Hindlimb muscle (tissue), 1 donor: ENCODE measurements around the gene TES. TPM values are rescaled to one million over a fixed set of nuclear protein-coding genes. Genes with fewer than 3 reads are reported as not detected.

ENCODE experiments used
- DNase-seq: peaks from one replicate; pipeline ENCODE4 v3.0.0-alpha.2; 2013
- polyA plus RNA-seq: library from polyadenylated mRNA; unstranded; fragments of 120-200 nt; gene quantifications from one replicate; pipeline ENCODE4 v1.2.1, GENCODE V29; 2013; ENCODE audit not compliant: insufficient read length

The TES gene
- polyA plus RNA-seq, 1 donor = 13.1 TPM

DNA sequence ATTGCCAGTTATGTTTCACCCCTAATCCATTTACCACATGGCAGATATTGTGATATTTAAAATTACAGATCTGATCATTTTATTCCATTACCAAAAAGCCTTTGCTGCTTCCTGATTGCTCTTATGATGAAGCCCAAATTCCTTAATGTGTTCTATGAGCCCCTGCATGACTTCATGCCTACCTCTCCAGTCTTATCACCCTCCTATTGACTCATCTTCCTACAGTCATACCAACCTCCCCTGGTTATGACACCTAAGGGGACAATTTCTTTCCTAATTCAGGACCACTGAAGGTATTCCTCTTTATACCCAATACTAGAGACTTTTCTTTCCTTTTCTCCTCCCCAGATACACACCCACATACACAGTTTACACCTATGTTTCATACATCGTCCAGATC lies 36.0 kb downstream of the TES start:
- no peak for DNase-seq

DNA sequence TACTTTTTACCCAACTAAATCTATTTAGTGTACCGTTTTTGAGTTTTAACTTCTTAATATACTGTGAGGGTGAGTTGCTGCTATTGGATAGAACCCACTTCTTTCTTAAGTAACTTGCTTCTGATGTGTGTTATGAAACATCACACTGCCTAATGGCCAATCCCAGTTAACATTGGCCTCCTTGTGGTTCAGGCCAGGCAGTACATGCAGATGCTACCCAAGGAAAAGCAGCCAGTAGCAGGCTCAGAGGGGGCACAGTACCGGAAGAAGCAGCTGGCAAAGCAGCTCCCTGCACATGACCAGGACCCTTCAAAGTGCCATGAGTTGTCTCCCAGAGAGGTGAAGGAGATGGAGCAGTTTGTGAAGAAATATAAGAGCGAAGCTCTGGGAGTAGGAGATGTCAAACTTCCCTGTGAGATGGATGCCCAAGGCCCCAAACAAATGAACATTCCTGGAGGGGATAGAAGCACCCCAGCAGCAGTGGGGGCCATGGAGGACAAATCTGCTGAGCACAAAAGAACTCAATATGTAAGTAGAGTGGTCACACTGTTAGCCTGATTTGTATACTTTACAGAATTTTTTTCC lies 39.7 kb downstream of the TES start:
- DNase-seq = no peak

DNA sequence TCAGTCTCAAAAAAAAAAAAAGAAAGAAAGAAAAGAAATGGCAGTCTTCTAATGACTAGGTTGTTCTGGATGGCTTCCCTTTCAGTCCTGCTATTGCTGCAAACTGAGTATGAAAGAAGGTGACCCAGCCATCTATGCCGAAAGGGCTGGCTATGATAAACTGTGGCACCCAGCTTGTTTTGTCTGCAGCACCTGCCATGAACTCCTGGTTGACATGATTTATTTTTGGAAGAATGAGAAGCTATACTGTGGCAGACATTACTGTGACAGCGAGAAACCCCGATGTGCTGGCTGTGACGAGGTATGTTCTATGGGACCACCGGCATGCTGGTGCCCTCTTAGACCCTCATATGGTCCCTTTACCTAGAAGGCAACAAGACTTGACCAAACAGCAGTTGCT lies 41.3 kb downstream of the TES start:
- no peak for DNase-seq

GRCh38 chr7:116252249-116252648 lies 41.9 kb downstream of the TES start:
- DNase-seq = no peak

GRCh38 chr7:116257156-116257555 lies 46.8 kb downstream of the TES start:
- DNase-seq = no peak

DNA sequence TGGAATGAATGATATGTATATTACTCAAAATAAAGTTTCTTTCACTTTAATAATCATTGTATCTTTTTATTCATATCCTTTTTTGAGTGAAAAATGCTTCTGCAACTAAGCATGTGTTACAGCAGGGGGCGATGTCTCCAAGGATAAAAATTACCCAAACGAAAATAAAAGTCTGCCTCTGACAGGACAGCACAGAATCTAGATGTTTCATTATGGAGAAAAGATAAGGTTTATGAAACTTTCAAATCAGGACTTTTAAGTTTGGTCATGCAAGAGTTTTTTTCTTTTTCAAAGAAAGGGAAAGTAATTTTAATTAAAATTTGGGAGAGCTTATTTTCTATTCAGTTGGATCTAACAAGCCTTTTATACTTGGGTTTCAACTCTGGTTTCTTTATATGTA lies 48.4 kb downstream of the TES start:
- DNase-seq = peak; percentile 64

DNA sequence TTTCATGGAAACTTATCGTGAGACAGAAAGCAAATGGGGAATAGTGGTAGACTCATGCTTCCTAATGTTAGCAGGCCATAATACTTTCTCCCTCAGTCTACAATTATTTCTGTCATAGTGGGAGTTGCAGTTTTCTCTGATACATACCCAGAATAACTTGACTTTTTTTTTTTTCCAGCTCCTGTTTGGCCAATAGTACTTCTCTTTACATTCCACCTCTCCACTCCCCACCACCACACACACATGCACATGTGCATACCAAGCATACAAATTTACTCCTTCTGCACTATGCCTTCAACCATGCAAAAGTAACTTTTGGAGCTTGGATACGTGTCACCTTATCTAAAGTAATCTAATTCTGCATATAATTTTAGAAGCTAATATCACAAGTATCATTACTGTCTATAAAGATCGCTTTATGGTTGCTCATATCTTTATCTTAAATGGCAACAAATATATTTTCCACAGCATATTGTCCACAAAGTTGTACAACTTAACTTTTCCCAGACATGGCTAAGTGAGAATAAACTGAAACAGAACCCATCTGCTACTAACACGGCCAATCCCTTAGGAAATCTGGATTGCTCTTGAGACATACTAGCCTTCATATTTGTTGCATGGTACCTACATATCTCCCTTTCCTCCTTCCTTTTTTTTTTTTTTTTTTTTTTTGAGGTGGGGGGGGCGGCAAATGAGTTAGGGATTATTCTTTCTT lies 49.0 kb downstream of the TES start:
- no peak for DNase-seq

DNA sequence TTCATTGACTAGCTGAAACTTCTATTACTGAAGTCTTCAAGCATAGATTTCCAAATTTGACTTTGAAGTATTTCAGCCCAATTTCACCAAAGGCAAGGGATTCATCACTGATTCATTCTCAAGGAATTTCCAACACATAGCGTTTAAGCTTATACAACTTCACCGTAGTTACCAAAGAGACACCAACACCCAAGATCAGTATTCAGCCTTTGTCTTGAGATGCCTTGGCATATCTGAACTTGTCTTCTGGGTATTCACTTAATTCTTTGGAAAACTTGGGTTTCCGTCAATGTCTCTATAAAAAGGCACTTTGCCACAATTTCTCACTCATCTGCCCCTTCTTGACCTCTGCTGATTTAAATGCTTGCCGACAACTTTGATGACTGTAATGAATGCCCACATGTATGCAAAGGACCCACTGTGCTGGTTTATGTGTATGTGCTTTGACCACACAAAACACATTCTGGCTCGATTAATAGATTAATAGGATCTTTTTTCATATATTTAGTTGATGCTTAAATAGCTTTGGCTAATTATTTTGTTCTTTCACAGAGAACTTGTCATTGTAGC lies 49.6 kb downstream of the TES start:
- no peak for DNase-seq

DNA sequence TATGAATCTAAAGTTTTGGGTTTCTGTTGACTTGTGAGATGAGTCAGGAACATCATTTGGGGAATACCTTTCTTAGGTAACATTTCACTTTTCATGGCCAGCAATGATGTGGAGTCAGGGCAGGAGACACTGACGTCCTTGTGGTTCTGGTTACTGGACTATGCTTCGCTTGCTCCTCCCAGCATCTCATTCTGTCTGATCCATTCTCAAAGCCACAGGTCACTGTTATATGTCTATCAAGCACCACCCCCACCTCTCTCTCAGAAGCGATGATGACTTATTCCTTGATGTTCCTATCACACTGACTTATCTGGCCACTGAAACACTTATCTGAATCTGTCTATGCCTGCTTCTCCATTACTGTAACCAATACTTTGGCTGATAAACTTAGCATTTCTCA lies 51.6 kb downstream of the TES start:
- no peak for DNase-seq

DNA sequence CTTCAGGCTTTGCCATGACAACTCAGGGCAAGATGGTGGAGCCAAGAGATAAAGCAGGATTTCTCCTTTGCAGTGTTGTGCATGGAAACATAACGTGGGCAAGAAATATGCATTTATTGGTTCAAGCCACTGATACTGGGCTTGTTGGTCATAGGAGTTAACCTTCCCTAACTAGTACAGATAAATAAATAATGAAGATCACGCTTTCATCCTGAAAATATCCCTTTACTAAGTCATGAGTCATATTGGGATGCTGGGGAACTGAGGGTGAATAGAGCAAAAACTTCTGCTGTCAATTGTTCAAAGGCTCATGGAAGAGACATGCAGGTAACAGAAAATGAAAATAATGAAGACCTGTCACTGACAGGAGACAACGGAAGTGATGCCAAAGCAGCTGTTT lies 55.5 kb downstream of the TES start:
- DNase-seq = no peak

DNA sequence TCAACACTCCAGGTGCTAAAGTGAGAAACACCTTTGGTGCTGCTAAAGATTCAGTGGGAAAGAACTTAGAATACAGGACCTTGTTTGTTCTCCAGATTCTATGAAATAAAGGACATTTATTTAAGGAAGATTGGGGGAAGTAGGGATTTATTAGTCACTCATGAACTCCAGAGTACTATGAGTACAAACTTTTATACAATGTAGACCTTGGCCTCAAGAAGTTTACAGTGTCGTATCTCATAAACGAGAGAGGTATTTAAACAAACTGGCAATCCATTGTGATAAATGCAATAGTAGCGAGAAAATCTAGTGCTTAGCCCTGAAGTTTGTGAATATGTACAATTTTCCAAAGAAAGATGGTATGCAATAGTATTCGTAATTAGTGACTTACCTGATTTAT lies 59.1 kb downstream of the TES start:
- no peak for DNase-seq

DNA sequence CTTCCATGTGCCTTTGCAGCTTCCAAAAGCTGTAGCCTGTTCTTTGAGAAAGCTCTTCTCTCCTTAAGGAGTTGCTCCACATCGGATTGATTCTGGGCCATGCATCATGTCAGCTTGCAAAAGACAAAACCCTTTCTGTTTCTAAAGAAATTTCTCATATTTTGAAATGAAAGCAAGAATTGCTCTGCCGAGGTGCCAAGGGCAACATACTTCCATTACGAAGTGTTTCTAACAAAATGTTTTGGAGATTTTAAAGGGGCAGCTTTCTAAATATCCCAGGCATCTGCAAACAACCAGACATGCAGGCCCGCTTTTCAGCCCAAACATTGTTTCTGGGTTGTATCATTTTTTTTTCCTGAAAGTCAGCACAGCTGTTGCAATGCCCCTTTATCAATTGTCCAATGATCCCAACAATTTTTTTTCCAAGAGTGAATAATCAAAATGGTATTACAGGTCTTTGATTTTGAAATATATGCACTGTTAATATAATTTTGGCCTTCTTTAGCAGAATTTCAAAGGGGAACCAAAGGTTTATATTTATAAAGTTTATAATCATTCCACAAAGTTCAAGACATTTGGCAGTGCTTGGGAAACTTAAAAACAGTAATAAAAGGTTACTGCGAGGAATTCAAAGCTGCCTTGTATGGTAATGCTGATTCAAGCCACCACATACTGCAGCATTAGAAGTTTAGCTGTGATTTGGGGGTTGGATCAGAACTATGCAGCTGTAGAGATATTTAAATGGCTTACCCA lies 61.0 kb downstream of the TES start:
- DNase-seq = peak; percentile 12

GRCh38 chr7:116271963-116272886 lies 61.9 kb downstream of the TES start:
- DNase-seq = peak; percentile 74

DNA sequence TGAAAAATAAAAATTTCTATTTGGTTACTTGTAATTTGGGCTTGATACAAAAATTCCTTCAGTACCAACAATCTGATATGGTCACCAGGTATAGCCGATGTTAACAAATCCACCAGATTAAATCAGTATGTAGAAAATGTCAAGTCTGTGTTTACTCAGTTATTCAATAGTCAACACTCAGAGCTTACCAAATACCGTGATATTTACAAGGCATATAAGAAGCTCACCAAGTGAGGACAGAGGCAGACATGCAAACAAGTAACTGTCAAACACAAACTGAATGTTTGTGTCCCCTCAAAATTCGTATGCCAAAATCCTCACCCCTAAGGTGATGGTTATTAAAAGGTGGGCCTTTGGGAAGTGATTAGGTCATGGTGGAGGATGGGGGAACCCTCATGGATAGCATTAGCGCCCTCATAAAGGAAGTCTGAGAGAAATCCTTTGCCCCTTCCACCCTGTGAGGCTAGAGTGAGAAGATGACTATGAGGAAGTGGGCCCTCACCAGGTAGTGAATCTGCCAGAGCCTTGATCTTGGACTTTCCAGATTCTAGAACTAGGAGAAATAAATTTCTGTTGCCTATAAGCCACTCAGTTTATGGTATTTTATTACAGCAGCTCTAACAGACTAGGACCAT lies 63.1 kb downstream of the TES start:
- DNase-seq = no peak

GRCh38 chr7:116273918-116274301 lies 63.6 kb downstream of the TES start:
- no peak for DNase-seq

DNA sequence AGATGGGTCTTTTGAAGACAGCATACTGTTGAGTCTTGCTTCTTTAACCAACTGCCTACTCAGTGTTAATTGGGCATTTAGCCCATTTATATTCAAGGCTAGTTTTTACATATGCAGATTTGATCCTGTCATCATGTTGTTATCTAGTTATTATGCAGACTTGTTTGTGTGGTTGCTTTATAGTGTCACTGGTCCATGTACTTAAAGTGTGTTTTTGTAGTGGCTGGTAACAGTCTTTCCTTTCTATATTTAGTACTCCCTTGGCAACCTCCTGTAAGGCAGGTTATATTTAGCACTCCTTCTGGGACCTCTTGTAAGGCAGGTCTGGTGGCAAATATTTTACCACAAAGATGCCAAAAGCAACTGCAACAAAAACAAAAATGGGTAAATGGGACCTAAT lies 66.7 kb downstream of the TES start:
- no peak for DNase-seq

DNA sequence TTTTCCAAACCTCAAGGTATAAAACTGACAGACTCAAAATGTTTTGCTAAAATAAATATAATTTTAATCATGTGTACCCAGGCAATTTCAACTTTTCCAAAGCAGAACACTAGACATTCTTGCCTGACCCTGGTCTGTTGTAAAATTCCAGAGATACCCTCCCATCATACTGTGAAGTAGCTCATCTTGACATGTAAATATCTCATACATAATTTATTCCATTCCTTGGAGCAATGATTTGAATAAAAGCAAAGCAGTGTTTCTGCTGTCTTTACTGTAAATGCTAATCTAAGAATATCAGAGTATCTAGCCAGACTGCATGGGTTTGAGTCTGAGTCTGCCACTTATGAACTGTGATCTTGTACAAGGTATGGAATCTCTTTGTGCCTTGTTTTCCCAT lies 68.9 kb downstream of the TES start:
- DNase-seq = no peak

GRCh38 chr7:116280803-116281202 lies 70.5 kb downstream of the TES start:
- no peak for DNase-seq

- DNase-seq = no peak
Observed at GRCh38 chr7:116283595-116284204, 73.4 kb downstream of the TES start.

DNA sequence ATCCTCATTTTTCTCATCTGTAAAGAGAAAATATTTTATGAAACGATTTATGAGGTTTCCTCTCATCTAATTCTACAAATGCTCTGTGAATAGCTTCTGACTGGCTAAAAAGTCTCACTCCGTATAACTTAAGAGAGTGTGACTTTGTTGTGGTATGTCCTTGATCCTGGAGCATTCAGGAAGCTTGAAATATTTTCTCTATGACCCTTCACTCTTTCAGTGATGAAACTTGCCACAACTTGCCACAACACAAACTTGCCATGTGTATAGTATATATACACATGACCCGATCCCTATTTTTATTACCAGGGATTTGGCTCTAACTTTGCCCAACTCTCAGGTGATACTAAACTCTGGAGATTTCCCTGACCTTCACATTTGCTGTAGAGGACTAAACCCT lies 74.1 kb downstream of the TES start:
- DNase-seq = no peak

GRCh38 chr7:116285252-116285651 lies 74.9 kb downstream of the TES start:
- no peak for DNase-seq

GRCh38 chr7:116290740-116291139 lies 80.4 kb downstream of the TES start:
- no peak for DNase-seq
